ENCODE data around the gene RAB17. TPM values are rescaled to one million over a fixed set of nuclear protein-coding genes. Genes with fewer than 3 reads are reported as not detected.

Gene RAB17
- total RNA-seq, 3 donors from 2014 or later = 0.14 TPM; not detected in 2

DNA sequence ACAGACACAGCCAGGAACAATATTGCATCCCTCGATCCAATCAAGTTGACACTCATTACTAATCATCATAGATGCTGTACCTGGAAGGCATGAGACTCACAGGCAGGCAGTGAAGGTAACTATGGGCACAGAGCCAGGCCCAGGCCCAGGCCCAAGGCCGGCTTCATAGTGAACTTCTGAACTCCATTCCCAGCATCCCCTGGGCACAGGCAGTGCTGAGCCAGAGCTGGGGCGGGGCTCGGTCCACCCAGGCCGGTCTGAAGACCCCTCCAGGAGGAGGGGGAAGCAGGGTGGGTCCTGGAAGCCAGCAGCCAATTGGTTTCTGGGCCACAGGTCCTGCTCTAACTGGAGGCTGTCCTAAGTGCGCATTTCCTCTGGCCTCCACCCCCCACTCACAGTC, 65.9 kb downstream of the RAB17 start:
- no peak for ATAC-seq
- no peaks in the 10 kb centered on the region for H3K4me1 Mint-ChIP-seq (ENCODE audit: low read depth)
- H3K9me3 Mint-ChIP-seq = no peaks in the 10 kb centered on the region
- DNase-seq = no peak
- no peak overlapping the region for H3K4me3 Mint-ChIP-seq
- no peaks in the 10 kb centered on the region for H3K27me3 Mint-ChIP-seq (ENCODE audit: low read depth)
- no peaks in the 10 kb centered on the region for H3K36me3 Mint-ChIP-seq (ENCODE audit: insufficient read depth)

Other genes starting within 250 kb of the RAB17 start
- 10 to 100 TPM; 19.2 to 33.2 (median 19.4) TPM for gene COL6A3, start 176.6 kb downstream of the RAB17 start, total RNA-seq
- under 1 TPM; 0.38 to 0.48 (median 0.47) TPM for gene MLPH, start 103.5 kb downstream of the RAB17 start, total RNA-seq
- not detected for gene PRLH, start 24.2 kb downstream of the RAB17 start, total RNA-seq
- 100 to 1,000 TPM; 160 to 203 (median 169) TPM for gene LRRFIP1, start 36.9 kb upstream of the RAB17 start, total RNA-seq
- under 1 TPM; 0.33 to 0.69 (median 0.68) TPM for gene RBM44, start 208.0 kb upstream of the RAB17 start, total RNA-seq